Skin epidermis (tissue), 12 donors: ENCODE data around the gene EPB41L1.

Experiments used
- H3K27ac ChIP-seq, 21 experiments: fragments of 200-600 bp; sonication (generic) in 11 of 21; one replicate each; pipeline ENCODE4 v1.5.0; 2020; ENCODE audit warnings: mild to moderate bottlenecking in 3 of 21, inconsistent platforms in 2 of 21, moderate library complexity in 2 of 21
- H3K4me3 ChIP-seq, 7 experiments: fragments of 200-600 bp; sonication (generic) in 2 of 7; one replicate each; pipeline ENCODE4 v1.5.0; 2020; ENCODE audit warnings: inconsistent platforms in 2 of 7, mild to moderate bottlenecking in 2 of 7, moderate library complexity in 1 of 7

EPB41L1 gene

DNA sequence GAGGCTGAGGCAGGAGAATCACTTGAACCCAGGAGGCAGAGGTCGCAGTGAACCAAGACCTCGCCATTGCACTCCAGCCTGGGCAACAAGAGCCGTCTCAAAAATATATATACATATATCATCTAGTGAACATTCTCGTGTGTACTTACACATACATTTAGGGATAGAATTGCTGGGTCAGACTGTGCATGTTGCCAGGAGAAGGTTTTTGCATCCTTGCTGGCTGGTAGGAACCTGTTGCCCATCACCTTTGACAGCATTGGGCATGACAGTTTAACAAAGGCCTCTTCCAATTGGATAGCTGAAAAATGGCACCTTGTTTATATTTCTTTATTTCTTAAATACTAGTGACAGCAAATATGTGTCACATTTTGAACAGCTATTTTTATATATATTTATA lies 87.1 kb downstream of the EPB41L1 start:
- Histone ChIP-seq H3K27ac (no peak overlapping the region), H3K4me3 (no peak overlapping the region)

DNA sequence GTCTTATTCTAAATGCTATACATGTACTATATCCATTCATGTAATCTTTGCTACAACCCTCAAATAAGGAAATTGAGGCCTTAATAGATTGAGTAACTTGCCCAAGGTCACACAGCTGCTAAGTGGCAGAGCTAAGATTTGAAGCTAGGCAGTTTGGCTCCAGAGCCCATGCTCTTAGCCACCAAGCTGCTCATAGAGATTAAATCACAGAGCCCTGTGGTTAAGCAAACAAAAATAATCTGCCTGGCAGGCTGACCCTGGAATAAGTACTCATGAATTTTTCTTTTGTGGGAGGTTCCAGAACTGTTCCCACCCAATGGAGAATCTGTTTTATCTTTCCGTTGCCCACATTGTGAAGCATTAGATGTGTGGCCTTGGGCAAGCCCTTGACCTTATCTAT lies 89.2 kb downstream of the EPB41L1 start:
- no peak overlapping the region for H3K4me3 ChIP-seq
- H3K27ac ChIP-seq, result no peak overlapping the region

DNA sequence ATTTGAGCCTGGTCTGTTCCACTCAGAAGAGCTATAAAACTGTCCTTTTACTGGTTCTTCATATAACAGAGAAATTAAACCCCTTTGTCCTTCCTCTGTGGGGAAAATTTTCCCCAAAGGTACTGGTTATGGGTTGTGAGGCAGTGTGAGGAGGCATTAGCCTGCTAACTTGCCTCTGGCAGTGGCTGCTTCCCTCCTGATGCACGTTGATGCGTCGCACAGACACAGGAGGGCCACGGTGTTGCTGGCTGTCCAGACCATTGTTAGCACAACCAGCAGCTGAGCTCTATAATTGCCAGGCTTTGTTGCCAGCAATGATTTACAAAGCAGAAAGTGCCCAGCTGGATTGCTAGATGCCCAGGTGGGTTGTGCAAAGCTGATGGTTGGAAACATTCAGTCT lies 91.9 kb downstream of the EPB41L1 start:
- Histone ChIP-seq H3K4me3 (no peak overlapping the region), H3K27ac (no peak overlapping the region)

DNA sequence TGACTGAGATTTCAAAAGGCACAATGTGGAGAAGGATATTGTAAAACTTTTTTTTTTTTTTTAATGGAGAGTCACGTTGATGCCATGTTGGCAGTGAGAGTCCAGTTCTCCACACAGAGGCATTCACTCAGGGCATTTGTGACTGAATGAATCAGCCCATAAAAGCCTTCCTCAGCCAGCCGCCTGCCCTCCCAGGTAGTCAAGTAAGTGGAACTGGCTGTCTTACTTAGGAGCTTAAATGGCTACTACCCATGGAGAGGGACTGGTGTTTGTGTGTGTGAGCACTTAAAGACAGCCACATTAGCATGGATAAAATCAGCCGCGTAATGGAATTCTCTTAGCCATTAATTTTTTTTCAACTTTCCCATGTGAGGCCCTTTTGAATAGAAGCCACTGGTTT lies 94.3 kb downstream of the EPB41L1 start:
- no peak overlapping the region for H3K4me3 ChIP-seq
- H3K27ac ChIP-seq, result no peak overlapping the region

DNA sequence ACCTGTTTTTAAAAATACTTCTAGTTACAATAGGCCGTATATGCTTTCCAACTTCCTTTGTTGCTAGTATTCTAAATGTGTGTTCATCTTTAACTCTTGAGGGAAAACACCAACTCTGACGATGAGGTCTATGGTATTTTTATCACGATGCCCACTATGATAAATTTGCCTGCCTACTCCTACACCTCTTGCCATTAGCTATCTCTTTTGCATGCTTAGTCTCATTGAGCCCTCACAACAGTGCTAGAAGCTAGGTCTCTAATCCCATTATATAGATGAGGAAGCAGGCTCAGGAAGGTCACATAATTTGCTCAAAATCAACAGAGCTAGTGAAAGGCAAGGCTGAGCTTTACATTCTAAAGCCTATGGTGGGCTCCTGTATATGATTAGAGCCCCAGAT lies 94.9 kb downstream of the EPB41L1 start:
- Histone ChIP-seq H3K4me3 (no peak overlapping the region), H3K27ac (no peak overlapping the region)

DNA sequence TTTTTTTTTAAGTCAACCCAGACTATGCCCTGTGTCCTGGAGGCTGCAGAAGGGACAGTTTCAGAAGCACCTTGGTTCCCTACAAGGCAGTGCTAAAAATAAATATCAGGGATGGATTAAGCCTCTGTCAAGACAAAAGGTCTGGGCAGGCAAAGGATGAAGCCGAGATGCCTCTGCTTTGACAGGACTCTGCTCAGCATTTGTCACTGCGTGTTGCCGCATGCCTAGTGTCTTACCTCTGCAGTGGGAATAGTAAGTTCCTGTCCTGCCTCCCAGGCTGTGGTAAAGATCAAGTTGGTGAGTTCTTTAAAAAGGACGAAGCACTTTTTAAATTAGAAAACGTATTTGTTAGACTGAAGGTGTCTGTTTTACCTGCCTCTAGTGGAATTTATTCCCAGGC lies 96.9 kb downstream of the EPB41L1 start:
- Histone ChIP-seq H3K4me3 (no peak overlapping the region), H3K27ac (no peak overlapping the region)

DNA sequence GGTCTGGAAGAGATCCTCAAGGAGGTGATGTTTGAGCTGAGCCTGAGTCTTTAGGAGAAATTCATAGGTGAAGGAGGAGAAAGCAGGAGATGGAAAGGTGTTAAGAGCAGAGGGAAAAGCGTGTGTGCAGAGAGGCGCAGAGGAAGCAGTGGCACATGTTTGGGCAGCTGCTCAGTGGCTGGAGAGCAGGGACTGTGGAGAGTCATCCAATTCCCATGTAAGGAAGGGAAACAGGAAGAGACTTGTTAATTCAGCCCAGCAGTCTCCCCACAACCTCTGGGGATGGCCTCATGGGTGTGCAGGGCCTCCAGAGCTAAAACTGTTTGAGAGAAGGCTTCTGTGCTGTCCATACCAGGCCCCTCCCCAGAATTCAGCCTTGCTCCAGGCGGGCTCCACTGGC lies 98.0 kb downstream of the EPB41L1 start:
- Histone ChIP-seq H3K27ac (no peak overlapping the region), H3K4me3 (no peak overlapping the region)

DNA sequence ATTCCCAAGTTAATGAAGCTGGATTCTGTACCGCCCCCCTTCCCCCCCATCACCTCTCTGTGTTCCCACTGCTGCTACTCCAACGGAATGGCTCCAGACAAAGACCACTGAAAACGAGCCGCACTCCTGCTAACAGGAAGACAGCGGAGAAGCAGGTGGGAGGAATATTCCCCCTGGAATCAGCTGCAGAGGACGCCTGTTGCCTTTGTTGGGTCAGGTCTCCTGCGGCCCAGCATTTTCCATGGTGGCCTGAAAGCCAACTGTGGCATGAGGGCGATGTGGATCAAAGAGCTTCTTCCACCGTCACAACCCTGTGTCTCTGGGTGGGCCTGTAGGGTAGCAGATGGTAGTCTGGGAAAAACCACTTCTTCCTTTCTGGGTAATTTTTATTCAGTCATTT lies 98.5 kb downstream of the EPB41L1 start:
- no peak overlapping the region for H3K27ac ChIP-seq
- no peak overlapping the region for H3K4me3 ChIP-seq

DNA sequence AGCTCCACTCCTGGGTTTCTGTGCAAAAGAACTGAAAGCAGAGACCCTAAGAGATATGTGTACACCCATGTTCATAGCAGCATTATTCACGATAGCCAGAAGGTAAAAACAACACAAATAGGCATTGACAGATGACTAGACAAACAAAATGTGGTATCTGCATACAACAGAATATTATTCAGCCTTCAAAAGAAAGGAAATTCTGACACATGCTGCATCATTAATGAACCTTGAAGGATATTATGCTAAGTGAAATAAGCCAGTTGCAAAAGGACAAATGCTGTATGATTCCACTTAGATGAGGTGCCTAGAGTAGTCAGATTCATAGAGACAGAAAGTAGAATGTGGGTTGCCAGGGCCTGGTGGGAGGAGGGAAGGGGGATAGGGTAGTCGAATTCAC lies 99.5 kb downstream of the EPB41L1 start:
- Histone ChIP-seq H3K27ac (no peak overlapping the region), H3K4me3 (no peak overlapping the region)

DNA sequence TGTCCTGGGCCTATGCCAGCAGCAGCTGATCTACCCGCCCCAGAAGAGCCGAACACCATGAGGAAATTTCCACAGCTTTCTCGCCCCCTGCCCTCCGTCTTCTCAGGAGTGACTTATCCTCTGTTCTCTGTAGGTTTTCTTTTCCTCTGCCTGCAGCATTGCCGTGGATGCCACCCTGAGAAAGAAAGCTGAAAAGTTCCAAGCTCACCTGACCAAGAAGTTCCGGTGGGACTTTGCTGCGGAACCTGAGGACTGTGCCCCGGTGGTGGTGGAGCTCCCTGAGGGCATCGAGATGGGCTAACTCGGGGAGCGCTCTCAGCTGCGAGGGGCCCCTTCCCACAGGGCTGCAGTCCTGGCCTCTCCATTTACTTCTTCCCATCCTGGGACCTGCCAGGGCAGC lies 100.9 kb downstream of the EPB41L1 start:
- Histone ChIP-seq H3K4me3 (no peak overlapping the region), H3K27ac (no peak overlapping the region)

DNA sequence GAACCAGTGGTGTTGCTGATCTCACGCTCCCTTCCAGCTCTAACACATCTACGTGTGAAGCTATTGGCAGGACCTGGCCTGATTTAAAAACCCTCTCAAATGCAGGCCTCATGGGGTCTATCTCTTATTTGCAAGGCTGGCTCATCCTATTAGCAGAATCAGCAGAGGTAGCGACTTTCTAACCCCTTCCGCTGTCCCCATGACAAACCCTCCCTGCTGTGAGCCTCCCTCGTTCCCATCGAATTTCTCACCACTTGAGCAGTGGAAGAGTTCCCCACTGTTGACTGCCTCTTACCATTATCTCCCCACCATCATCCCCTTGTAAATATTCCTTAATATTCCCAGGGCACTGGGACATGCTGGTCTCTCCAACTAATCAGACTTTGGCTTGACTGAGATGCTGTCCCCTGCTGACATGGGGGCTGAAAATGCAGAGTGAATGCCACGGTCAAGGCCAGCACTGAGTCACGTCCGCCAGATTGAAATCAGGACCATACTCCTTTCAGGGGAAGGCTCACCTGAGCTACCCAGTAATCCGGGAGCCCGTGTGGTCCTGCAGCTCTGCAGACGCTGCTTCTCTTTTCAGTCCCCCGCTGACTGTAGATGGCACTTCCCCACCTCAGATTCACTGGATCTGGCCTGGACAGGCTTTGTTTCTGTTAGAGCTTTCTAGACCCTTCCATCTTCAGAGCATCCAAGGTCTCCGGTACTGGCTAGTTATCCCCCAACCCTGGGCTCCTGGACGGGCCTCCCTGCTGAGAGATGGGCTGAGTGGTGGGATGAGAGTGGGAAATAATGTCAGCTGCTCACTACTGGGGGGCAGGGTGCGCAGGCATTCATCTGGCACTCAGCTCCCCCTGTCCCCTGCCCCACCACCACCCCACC lies 104.9 kb downstream of the EPB41L1 start:
- no peak overlapping the region for H3K4me3 ChIP-seq
- H3K27ac ChIP-seq, result no peak overlapping the region

DNA sequence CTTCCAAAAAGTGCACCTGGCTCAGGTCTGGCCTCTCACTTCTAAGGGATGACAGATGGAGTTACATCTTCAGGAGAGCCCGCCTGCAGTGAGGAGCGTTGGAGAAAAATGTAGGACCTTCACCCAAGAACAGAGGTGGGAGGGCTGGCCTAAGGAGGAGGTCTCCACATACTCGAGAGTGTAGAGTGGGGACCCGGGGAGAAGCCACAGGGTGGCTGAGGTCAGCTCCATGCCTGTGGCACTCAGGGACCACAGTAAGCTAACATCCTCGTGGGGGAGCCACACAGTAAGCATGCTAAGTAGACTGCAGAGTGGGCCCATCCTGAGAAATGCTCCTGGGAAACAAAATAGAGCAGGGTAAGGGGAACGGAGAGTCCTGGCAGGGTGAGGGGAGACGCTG lies 105.8 kb downstream of the EPB41L1 start:
- Histone ChIP-seq H3K27ac (no peak overlapping the region), H3K4me3 (no peak overlapping the region)

DNA sequence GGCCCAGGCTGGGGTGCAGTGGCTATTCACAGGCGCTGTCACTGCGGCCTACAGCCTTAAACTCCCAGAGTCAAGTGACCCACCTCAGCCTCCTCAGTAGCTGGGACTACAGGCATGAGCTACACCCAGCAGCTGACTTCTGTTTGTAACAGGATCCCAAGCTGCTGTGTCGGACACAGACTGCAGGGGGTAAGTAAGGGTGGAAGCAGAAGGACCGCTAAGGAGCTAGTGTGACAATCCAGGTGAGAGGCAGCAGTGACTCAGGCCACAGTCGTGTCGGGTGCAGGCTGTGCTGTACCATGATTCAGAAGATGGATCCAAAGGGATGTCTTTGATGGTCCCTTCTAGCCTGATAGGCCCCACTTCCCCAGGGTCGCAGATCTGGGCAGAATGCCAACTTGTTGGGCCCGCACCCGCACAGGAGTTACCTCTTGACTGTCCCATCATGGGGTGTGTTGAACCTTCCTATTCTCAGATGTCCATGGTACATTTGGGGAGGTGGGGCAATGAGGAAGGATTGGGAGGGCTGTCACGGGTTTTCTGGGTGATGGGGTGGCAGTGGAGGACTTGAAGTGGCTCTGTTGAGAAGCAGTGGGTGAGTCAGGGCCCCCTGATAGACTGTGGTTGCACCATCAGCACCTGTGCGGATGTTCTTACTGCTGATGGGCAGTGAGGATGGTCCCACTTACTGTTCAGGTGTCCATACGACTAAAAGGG lies 107.0 kb downstream of the EPB41L1 start:
- H3K27ac ChIP-seq, result no peak overlapping the region
- H3K4me3 ChIP-seq, result no peak overlapping the region

DNA sequence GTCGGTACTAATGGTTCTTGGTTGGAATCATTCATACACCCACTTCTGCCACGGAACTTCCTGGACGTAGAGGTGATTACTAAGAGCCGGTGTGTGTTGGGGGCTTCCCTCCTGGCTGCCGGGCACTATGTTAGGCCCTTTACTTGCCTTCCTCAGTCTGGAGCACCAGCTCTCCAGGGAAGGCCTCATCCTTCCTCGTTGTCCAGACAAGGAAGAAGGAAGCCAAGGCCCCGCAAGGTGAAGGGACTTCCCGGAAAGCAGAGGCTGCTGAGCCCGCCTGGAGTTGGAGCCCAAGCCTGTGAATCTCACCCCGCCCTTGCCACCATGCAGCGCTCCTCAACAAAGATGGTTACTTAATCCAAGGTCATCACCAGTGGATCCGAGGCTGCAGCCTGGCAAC lies 107.9 kb downstream of the EPB41L1 start:
- Histone ChIP-seq H3K4me3 (no peak overlapping the region), H3K27ac (no peak overlapping the region)

DNA sequence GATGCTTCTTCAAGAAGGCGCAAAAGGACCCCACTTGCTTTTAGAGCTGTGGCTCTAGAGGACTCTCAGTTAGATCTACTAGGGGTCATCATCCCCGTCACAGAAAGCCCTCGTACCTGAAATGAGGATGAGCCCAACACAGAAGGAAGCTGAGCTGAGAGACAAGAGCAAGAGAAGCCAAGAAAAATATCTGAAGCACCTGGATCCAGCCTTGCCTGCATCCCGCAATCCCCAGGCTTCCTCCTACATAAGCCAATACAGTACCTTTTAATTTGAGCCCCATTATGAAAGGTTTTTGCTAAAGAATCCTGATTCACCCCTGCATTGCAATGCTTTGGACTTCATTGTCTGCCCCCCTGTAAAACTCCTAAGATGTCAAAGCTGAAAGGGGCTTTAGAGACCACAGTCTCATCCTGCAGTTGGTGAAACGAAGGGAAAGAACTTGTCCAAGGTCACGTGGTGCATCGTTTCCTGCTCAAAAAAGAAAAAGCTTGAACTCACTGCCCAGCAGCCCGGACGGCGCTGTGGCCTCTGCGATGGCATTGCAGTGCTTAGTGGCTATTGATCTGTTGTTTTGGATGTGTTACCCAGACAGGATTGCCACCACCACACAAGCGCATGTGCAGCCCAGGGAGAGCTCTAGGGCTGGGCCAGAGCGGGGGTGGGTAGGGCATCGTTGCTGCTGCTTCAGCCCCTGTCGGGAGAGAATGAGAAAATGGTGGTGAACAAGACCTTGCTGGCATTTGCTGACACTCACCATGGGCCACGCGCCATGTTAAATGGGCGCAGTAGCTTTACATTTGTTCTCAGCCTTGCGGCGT lies 110.1 kb downstream of the EPB41L1 start:
- H3K4me3 ChIP-seq, result no peak overlapping the region
- H3K27ac ChIP-seq, result no peak overlapping the region

DNA sequence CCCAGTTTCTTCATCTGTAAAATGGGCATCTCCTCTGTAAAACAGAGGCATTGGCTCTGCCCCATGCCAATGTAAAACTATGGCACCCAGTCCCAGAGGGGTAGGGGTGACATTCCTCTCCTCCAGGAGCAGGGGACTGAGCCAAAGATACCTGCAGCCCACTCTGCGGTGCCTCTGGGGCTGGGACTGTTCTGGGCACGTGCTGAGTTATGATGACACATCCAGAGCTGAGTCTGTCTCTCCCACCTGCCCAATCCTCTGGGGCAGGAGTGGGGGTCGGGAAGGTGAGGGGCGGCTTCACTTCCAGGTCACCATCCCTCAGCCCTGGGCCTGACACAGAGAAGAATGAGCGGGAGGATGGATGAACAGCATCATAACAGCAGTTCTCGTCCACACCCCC lies 111.6 kb downstream of the EPB41L1 start:
- H3K27ac ChIP-seq, result no peak overlapping the region
- H3K4me3 ChIP-seq, result no peak overlapping the region

DNA sequence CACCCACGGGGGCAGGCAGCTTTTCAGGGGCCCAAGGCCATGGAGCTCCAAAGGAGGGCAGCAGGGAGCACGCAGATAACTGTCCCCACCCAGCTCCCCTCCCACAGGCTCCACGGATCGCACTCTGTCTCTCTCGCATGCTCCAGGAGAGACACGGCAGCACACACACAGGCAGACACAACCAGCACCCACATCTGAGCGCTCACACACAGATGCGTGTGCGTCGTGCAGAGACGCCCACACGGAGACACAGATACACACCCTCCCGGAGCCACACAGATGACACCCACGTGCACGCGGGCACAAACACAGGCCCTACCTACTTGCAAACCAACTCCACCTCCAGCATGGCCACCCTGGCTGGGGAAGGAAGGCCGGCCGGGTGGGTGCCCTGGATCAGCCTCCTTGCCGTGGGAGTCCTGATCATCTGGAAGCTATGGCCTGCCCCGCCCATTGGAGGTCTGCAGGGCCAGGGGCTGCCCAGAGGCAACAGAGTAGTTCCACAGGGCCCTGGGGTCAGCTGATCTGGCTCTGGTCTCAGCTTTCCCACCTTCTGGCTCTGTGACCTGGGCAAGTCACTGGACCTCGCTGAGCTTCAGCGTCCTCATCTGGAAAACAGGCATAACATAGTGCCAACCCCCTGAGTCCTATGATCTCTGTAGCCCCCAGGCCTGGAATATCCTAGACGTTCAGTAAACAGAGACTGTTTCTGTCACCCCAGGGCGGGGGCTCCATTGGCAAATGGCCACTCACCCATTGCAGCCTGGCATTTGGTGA lies 113.3 kb downstream of the EPB41L1 start:
- Histone ChIP-seq H3K4me3 (no peak overlapping the region), H3K27ac (no peak overlapping the region)

DNA sequence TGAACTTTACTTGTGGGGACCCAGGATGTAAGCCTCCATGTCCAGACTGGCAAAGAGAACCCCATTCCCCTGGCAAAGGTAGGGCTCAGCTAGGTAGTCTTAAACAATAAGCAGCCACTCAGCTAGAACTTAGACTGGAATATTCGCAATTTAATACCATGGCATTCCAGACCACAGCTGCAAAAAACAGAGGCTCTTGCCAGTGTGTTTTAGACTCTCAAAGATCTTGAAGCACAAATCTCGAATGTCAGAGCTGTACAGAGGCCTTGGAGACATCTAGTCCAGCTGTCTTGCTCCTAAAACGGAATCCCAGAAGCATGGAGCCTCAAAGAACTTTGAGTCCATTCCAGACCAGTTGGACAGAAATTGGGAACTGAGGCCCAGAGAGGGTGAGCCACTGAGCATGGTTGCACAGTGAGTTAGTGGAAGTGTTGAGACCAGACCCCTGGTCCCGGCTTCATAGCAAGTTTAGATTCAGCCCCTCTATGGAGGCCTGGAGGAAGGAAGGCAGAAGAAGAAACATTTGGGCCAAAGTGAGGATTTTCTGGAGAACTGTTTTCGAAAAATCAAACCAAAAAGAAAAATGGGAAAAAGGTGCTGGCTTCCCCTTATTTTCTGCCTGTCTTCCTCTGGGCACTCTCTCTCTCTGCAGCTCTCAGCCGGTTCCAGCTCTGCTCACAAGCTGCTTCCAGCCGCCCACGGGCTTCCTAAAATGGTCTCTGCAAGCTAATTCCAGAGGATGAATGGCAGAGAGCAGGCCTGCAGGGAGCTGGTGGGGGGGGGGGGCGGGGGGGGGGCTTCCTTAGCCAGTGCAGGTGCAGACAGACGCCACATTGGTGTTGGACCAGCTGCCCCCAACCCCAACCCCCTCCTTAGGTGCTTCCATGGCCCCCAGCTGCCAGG lies 114.2 kb downstream of the EPB41L1 start:
- no peak overlapping the region for H3K27ac ChIP-seq
- H3K4me3 ChIP-seq, result no peak overlapping the region

DNA sequence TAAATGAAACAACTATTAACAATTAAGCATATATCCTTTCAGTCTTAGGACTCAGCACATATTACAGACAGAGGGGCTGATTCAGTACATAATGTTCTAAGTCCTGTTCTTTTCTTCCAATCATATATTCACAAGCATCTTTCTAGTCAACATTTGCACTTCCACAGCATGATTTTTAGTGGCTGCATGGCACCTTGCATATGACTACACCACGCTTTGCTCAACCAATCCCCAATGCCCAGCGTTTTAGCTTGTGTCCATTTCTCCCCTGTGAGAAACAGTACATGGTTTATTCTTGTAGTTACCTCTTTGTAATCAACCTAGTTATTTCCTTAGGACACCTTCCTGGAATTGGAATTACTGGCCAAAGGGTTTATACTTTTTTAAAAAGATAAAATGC lies 115.0 kb downstream of the EPB41L1 start:
- Histone ChIP-seq H3K4me3 (no peak overlapping the region), H3K27ac (no peak overlapping the region)
